Thyroid gland (tissue), 4 donors: ENCODE results near the gene CHCHD6.

ENCODE experiments used
- POLR2A ChIP-seq, 2 donors: fragments of 450-650 bp; IDR thresholded peaks; one replicate each; pipeline ENCODE4 v1.6.1; 2017; ENCODE audit warnings: antibody characterized with exemption in 2 of 2, mild to moderate bottlenecking in 2 of 2, moderate library complexity in 1 of 2
- TF ChIP-seq, protein P1 (sequence below), 6 experiments: fragments of 200-600 bp in 3 of 6; fragments of 450-650 bp in 3 of 6; sonication (generic) in 3 of 6; IDR thresholded peaks; one replicate each; pipeline ENCODE4 v1.5.1; 2016 to 2019; ENCODE audit warnings: antibody characterized with exemption in 6 of 6, mild to moderate bottlenecking in 2 of 6, inconsistent platforms in 1 of 6, moderate library complexity in 1 of 6

DNA sequence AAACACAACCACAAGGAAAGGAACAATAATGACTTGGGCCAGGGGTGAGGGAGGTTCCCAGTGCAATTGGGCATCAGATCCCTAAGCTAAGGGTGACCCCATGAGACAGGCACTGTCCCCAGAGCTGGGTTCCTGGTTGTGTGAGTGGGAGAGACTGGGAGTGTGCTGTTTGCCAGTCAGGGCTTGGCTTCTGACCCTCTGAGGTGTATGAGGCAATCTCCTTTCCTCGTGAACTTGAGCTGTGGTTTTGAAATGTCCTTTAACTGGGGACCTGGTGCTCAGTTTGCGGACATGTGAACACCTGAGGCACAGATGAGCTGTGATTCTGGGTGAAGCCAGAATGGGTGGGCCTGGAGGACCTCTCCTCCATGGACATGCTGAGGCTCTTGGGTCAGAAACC, 220.4 kb downstream of the CHCHD6 start:
- TF ChIP-seq, protein P1, sequence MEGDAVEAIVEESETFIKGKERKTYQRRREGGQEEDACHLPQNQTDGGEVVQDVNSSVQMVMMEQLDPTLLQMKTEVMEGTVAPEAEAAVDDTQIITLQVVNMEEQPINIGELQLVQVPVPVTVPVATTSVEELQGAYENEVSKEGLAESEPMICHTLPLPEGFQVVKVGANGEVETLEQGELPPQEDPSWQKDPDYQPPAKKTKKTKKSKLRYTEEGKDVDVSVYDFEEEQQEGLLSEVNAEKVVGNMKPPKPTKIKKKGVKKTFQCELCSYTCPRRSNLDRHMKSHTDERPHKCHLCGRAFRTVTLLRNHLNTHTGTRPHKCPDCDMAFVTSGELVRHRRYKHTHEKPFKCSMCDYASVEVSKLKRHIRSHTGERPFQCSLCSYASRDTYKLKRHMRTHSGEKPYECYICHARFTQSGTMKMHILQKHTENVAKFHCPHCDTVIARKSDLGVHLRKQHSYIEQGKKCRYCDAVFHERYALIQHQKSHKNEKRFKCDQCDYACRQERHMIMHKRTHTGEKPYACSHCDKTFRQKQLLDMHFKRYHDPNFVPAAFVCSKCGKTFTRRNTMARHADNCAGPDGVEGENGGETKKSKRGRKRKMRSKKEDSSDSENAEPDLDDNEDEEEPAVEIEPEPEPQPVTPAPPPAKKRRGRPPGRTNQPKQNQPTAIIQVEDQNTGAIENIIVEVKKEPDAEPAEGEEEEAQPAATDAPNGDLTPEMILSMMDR (IDR thresholded peaks at IDR 0.05), result no peak
- no peak for TF ChIP-seq POLR2A (IDR thresholded peaks at IDR 0.05)
